PC-3 (cell line): Measurements from ENCODE around the gene PTGES. TPM values are rescaled to one million over a fixed set of nuclear protein-coding genes. Genes with fewer than 3 reads are reported as not detected.

ENCODE experiments used
- ATAC-seq: fragments of 200-7000 bp; cut with Tn5 transposase; 2 replicates; pipeline ENCODE4 v1.9.1; 2020; ENCODE audit warnings: mild to moderate bottlenecking, moderate library complexity
- BruUV-seq: library from RNA; stranded (reverse); fragments of 400-500 nt; replicated peaks from 2 replicates; lab custom pipeline; 2021; lab: Mats Ljungman, UMichigan
- CTCF ChIA-PET: fragments of 300-600 bp; sonication (Branson Sonifier 250); formaldehyde crosslinking; loops from one replicate; lab custom pipeline; 2022; ENCODE audit warnings: antibody characterized with exemption; lab: Charles Lee
- POLR2A ChIA-PET: fragments of 300-600 bp; sonication (Branson Sonifier 250); formaldehyde crosslinking; loops from one replicate; lab custom pipeline; 2022; ENCODE audit warnings: antibody characterized with exemption; ENCODE audit not compliant: unreplicated experiment; lab: Charles Lee
- DNase-seq: peaks from one replicate; pipeline ENCODE4 v3.0.0-alpha.2; 2015
- H2AFZ ChIP-seq: fragments of 300-600 bp; sonication (generic); 2 replicates; pipeline ENCODE4 v1.6.0; 2016; ENCODE audit warnings: antibody characterized with exemption, low read length
- H3F3A ChIP-seq: fragments of 300-600 bp; sonication (generic); one replicate; pipeline ENCODE4 v1.6.0; 2017; ENCODE audit warnings: antibody characterized with exemption, low read length, control low read depth, mild to moderate bottlenecking; ENCODE audit not compliant: unreplicated experiment
- H3K27ac ChIP-seq: fragments of 300-600 bp; sonication (generic); 2 replicates; pipeline ENCODE4 v1.5.1; 2016; ENCODE audit warnings: mild to moderate bottlenecking, low read length
- H3K27me3 ChIP-seq: fragments of 300-600 bp; sonication (generic); 2 replicates; pipeline ENCODE4 v1.6.1; 2016; ENCODE audit warnings: low read length, mixed read lengths
- H3K36me3 ChIP-seq: fragments of 300-600 bp; sonication (generic); 2 replicates; pipeline ENCODE4 v1.6.1; 2016; ENCODE audit warnings: low read depth, mixed run types, low read length, mixed read lengths
- H3K4me1 ChIP-seq: fragments of 300-600 bp; sonication (generic); 2 replicates; pipeline ENCODE4 v1.5.1; 2016; ENCODE audit warnings: low read length; ENCODE audit not compliant: insufficient read depth
- H3K4me2 ChIP-seq: fragments of 300-600 bp; sonication (generic); 2 replicates; pipeline ENCODE4 v1.6.0; 2016; ENCODE audit warnings: low read length
- H3K4me3 ChIP-seq: fragments of 300-600 bp; sonication (generic); 2 replicates; pipeline ENCODE4 v1.5.1; 2016; ENCODE audit warnings: mild to moderate bottlenecking, low read length, mixed read lengths
- H3K79me2 ChIP-seq: fragments of 300-600 bp; sonication (generic); 2 replicates; pipeline ENCODE4 v1.6.1; 2017; ENCODE audit warnings: low read length, mixed read lengths
- H3K9ac ChIP-seq: fragments of 300-600 bp; sonication (generic); 2 replicates; pipeline ENCODE4 v1.6.0; 2016; ENCODE audit warnings: mild to moderate bottlenecking, low read length
- H3K9me2 ChIP-seq: fragments of 300-600 bp; sonication (generic); replicated peaks from 2 replicates; pipeline ENCODE4 v1.6.1; 2016; ENCODE audit warnings: mixed run types, low read length, mixed read lengths
- H3K9me3 ChIP-seq: fragments of 300-600 bp; sonication (generic); 2 replicates; pipeline ENCODE4 v1.6.1; 2016; ENCODE audit warnings: low read length, mixed read lengths
- H4K20me1 ChIP-seq: fragments of 300-600 bp; sonication (generic); 2 replicates; pipeline ENCODE4 v1.6.1; 2016; ENCODE audit warnings: low read length, mixed read lengths
- CTCF ChIP-seq: fragments of 300-600 bp; sonication (generic); conservative IDR thresholded peaks from 2 replicates; pipeline ENCODE4 v1.5.1; 2017; ENCODE audit warnings: antibody characterized with exemption, low read depth, mild to moderate bottlenecking, low read length
- EZH2 ChIP-seq: fragments of 300-600 bp; sonication (generic); IDR thresholded peaks from one replicate; pipeline ENCODE4 v1.6.1; 2017; ENCODE audit warnings: antibody characterized with exemption, mild to moderate bottlenecking, low read length; ENCODE audit not compliant: unreplicated experiment
- EZH2phosphoT487 ChIP-seq: fragments of 300-600 bp; sonication (generic); IDR thresholded peaks from 2 replicates; pipeline ENCODE4 v1.6.1; 2018; ENCODE audit warnings: mild to moderate bottlenecking, antibody characterized with exemption, low read length, borderline replicate concordance
- intact Hi-C: fragments of 100-400 bp; cut with micrococcal nuclease; formaldehyde crosslinking; loops from 2 replicates; pipeline ENCODE4 v1.9.0; 2023
- total RNA-seq: library from RNA; depleted of rRNA; stranded (reverse); fragments of >200 nt; gene quantifications from 2 replicates; pipeline ENCODE4 v1.2.3, GENCODE V29; 2014

The PTGES gene
- total RNA-seq, 1 experiment from 2014 or later, result 21.0 TPM

- CTCF ChIA-PET, result no interaction called here
- ATAC-seq (peak; percentile 84), DNase-seq (peak; percentile 79)
- no peak overlapping the region for H3K4me2 ChIP-seq
- no peaks in the 10 kb centered on the region for H3K9me3 ChIP-seq
- no peak overlapping the region for H2AFZ ChIP-seq
- H3K9me2 ChIP-seq, result no peaks in the 10 kb centered on the region
- no peaks in the 10 kb centered on the region for H3K36me3 ChIP-seq
- intact Hi-C loops, result loop anchor here (1.0 kb wide), 1 partner anchor 46 kb away; no protein-coding TSS in a partner anchor
- H3K9ac ChIP-seq, result no peak overlapping the region
- no peaks in the 10 kb centered on the region for H3K4me1 ChIP-seq
- no peaks in the 10 kb centered on the region for H3K27me3 ChIP-seq
- POLR2A ChIA-PET, result no interaction called here
- H3F3A ChIP-seq, result no peaks in the 10 kb centered on the region
- no peak for TF ChIP-seq EZH2phosphoT487
- TF ChIP-seq EZH2, result no peak
- TF ChIP-seq CTCF, result peak; percentile 83
- no TSS peak for BruUV-seq
- no peaks in the 10 kb centered on the region for H4K20me1 ChIP-seq
- no peak overlapping the region for H3K27ac ChIP-seq
- H3K4me3 ChIP-seq, result no peak overlapping the region
- H3K79me2 ChIP-seq, result no peaks in the 10 kb centered on the region
Observed at GRCh38 chr9:129783516-129784361, 30.9 kb upstream of the PTGES start.

GRCh38 chr9:129781981-129782380, 29.1 kb upstream of the PTGES start:
- Histone ChIP-seq H3K27ac (no peak overlapping the region), H3K4me2 (no peak overlapping the region), H3K4me3 (no peak overlapping the region), H2AFZ (no peak overlapping the region), H3K9me3 (no peaks in the 10 kb centered on the region), H3K9me2 (no peaks in the 10 kb centered on the region), H3K36me3 (no peaks in the 10 kb centered on the region), H4K20me1 (no peaks in the 10 kb centered on the region), H3K9ac (no peak overlapping the region), H3F3A (no peaks in the 10 kb centered on the region), H3K4me1 (peaks cover 13% of the 10 kb centered on the region), H3K27me3 (no peaks in the 10 kb centered on the region), H3K79me2 (no peaks in the 10 kb centered on the region)
- CTCF ChIA-PET, result no interaction called here
- ATAC-seq, result no peak
- TF ChIP-seq EZH2, result no peak
- no peak for TF ChIP-seq EZH2phosphoT487
- TF ChIP-seq CTCF, result no peak
- POLR2A ChIA-PET, result no interaction called here
- intact Hi-C loops, result no loop called here
- no peak for DNase-seq
- no TSS peak for BruUV-seq

GRCh38 chr9:129781131-129781530, 28.3 kb upstream of the PTGES start:
- DNase-seq (no peak), ATAC-seq (no peak)
- Histone ChIP-seq H3K36me3 (no peaks in the 10 kb centered on the region), H4K20me1 (no peaks in the 10 kb centered on the region), H3K79me2 (no peaks in the 10 kb centered on the region), H3K4me2 (no peak overlapping the region), H3K9ac (no peak overlapping the region), H3K27ac (no peak overlapping the region), H3K9me2 (no peaks in the 10 kb centered on the region), H3K27me3 (no peaks in the 10 kb centered on the region), H3K4me3 (no peak overlapping the region), H2AFZ (no peak overlapping the region), H3F3A (no peaks in the 10 kb centered on the region), H3K9me3 (no peaks in the 10 kb centered on the region), H3K4me1 (peaks cover 20% of the 10 kb centered on the region)
- ChIA-PET CTCF (no interaction called here), POLR2A (no interaction called here)
- BruUV-seq, result no TSS peak
- intact Hi-C loops, result no loop called here
- TF ChIP-seq CTCF, result no peak
- no peak for TF ChIP-seq EZH2
- TF ChIP-seq EZH2phosphoT487, result no peak
